ENCODE measurements around the gene TRMT2A.

The TRMT2A gene

GRCh38 chr22:20147237-20147988 is 30.4 kb upstream of the TRMT2A start:
- no peak for DNase-seq

- no peak for DNase-seq
Measured at GRCh38 chr22:20146777-20147176, 29.8 kb upstream of the TRMT2A start.

- DNase-seq = no peak
Measured at GRCh38 chr22:20145832-20146223, 28.8 kb upstream of the TRMT2A start.

GRCh38 chr22:20145206-20145831 is 28.3 kb upstream of the TRMT2A start:
- no peak for DNase-seq

- no peak for DNase-seq
Measured at GRCh38 chr22:20143883-20144665, 27.0 kb upstream of the TRMT2A start.

- no peak for DNase-seq
Measured at GRCh38 chr22:20142711-20143621, 25.9 kb upstream of the TRMT2A start.

GRCh38 chr22:20141186-20142077 is 24.4 kb upstream of the TRMT2A start:
- DNase-seq = no peak

GRCh38 chr22:20140521-20140964 is 23.5 kb upstream of the TRMT2A start:
- no peak for DNase-seq

GRCh38 chr22:20140107-20140445 is 23.1 kb upstream of the TRMT2A start:
- DNase-seq = no peak

GRCh38 chr22:20139391-20140106 is 22.5 kb upstream of the TRMT2A start:
- DNase-seq = no peak

- DNase-seq = no peak
Measured at GRCh38 chr22:20138868-20139267, 21.8 kb upstream of the TRMT2A start.

- DNase-seq = no peak
Measured at GRCh38 chr22:20138417-20138738, 21.4 kb upstream of the TRMT2A start.

GRCh38 chr22:20137671-20138416 is 20.8 kb upstream of the TRMT2A start:
- no peak for DNase-seq

GRCh38 chr22:20137113-20137512 is 20.1 kb upstream of the TRMT2A start:
- DNase-seq = no peak

GRCh38 chr22:20136603-20136873 is 19.5 kb upstream of the TRMT2A start:
- no peak for DNase-seq

GRCh38 chr22:20135806-20136602 is 19.0 kb upstream of the TRMT2A start:
- no peak for DNase-seq

GRCh38 chr22:20135265-20135664 is 18.2 kb upstream of the TRMT2A start:
- DNase-seq = no peak

GRCh38 chr22:20133930-20134549 is 17.0 kb upstream of the TRMT2A start:
- no peak for DNase-seq

GRCh38 chr22:20132686-20133246 is 15.7 kb upstream of the TRMT2A start:
- DNase-seq = no peak
